HG02763 (cell line): ENCODE data around the gene HSPA12A.

Source experiments
- ATAC-seq: cut with Tn5 transposase; IDR thresholded peaks from one replicate; pipeline ENCODE4 v1.9.1; 2021; ENCODE audit warnings: mild to moderate bottlenecking, moderate library complexity; ENCODE audit not compliant: unreplicated experiment

HSPA12A gene

DNA sequence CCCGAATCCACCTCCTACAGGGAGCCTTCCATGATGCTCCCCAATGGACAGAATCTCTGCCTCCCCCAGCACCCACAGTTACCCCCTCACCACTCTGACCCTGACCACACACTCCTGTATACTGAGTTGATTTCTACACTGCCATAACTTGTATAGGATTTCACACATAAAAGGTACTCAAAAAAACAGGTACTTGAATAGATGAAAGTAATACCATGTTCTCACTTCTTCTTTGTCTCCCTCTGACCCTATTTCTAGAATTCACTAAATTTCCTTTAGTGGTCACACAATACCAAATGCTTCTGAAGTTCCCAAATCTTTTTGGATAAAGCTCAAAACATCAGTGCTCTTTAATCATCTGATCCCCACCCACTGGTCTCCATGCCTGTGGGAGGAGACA is 45.4 kb downstream of the HSPA12A start:
- ATAC-seq = no peak

DNA sequence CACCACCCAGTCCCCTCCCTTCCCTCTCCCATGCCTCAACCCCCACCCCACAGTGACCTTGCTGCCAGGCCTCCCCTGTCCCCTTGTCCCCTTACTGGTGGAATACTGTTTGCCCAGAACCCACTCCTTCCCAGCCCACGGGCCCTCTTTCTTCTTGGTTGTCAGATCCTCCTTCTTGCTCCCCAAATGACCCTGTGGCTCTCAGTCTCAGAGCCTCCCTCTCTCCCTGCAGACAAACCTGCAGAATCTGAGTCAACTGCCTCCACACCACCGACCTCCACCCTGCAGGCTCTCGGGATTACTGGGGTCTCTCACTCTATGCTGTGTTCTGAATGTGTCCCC is 47.5 kb downstream of the HSPA12A start:
- no peak for ATAC-seq

DNA sequence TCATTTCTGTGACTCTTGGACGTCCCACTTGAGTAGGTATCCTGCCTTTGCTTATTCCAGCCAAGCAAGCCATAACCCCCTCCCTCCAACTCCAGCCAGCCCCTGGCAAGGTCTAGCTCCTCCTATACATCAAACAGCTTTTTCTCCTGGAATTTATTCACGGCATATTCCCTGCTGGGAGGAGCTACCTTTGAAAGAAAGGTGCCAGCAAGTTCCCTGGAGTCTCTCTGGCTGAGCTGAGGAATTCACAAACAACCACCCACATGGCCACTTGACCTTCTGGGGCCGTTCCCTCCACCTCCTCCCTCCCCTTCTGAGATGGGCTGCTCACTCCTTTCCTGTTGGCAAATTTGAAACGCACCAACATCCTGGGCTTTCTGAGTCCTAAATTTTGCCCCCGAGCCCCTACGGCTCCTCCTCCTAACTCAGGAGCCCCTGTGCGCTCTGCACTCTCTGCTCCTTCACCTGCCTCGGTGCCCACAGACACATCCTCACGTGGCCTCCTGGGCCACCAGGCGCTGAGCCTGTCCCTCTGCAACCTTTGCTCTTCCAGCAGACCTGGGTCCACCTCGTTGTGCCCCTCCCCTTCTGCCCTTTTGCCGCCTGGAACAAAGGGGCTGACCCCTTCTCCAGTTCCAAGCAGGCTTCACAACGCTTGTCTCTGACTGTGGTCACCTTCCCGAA is 48.0 kb downstream of the HSPA12A start:
- ATAC-seq = no peak

DNA sequence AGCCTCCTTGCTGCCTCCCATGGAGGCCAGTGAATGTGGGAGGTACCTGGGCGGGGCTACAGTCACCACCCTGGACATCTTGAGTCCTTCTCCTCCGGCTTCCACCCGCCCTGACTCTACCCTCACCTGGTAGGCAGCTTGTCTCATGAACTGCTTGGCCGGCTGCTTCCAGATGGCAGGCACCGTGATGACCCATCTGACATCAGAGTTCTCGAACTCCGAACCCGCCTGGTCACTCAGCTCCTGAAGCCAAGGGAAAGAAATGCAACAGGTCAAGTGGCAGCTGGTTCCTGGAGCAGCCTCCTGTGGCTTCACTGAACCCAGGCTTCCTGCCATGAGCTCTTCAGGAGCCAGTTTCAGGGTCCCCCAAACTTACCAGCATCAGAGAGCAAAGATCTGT is 50.1 kb downstream of the HSPA12A start:
- ATAC-seq = no peak

DNA sequence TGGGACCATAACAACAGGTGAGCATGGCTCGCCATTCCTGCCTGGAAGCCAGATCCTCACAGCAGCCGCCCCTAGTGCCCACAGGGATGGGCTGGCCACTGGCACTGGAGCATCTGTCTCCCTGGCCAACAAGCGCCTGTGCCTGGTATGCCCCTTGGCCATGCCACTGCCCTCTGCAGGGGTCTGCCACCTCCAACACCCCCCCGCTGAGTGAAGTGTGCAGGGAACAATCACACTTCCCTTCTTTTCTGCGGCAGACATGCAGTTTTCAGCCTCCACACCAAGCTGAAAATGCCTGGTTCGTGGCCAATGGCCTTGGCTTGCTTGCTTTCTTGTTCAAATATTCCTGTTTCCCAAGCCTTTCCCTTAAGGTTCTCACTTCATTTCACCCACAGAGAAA is 50.7 kb downstream of the HSPA12A start:
- no peak for ATAC-seq

DNA sequence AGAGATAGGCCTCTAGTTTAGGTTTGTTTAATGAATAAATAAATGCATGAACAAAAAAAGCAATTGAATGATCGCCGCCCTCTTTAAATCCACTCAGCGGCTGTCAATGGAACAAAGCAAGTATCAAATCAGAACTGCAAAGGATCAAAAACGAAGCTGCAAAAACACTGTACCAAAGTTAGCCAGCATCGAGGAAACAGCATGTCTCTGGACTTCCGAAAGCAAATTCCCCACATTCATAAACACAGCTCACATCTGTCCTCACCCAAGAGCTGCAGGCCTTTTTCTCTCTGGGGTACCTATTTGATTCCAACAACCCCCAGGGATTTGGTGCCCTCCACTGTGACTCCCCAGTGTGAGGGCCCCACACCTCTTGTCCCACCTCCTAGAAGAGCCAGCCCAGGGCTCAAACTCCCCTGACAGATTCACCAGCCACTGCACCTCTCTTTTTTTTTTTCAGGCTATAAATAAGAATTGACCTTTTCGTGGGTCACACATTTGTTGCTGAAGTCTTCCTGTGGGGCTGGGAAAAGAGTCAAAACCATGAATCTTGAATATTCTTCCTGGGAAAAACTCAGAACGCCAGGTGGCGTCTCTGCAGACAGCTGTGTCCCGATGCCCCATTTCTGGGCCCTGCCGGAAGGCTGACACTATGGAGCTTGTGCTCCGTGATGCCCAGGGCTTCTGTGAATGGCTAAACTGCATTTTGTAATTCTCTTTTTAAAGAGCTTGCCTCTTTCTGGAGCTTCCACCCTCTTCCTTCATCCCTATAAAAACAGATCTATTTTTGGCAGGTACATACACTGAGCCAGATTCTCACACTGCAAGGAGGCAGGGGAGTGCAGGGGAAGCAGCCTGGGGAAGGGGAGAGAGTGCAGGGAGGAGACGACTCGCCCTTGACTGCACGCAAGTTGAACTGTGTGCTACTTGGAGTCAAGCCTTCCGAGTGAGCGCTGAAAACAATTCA is 51.7 kb downstream of the HSPA12A start:
- no peak for ATAC-seq

DNA sequence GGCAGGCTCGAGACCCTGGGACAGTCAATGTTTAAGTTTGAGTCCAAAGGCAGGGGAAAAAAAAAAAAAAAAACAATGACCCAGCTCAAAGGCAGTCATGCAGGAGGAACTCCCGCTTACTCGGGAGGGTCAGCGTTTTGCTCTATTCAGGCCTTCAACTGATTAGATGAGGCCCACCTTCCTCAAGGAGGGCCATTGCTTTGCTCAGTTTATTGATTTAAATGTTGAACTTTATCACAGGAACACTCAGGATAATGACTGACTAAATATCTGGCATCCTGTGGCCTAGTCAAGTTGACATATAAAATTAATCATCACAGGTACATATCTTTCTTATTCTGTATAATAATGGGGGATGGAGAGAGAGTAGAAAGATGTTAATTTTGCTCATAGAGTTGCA is 52.6 kb downstream of the HSPA12A start:
- no peak for ATAC-seq

DNA sequence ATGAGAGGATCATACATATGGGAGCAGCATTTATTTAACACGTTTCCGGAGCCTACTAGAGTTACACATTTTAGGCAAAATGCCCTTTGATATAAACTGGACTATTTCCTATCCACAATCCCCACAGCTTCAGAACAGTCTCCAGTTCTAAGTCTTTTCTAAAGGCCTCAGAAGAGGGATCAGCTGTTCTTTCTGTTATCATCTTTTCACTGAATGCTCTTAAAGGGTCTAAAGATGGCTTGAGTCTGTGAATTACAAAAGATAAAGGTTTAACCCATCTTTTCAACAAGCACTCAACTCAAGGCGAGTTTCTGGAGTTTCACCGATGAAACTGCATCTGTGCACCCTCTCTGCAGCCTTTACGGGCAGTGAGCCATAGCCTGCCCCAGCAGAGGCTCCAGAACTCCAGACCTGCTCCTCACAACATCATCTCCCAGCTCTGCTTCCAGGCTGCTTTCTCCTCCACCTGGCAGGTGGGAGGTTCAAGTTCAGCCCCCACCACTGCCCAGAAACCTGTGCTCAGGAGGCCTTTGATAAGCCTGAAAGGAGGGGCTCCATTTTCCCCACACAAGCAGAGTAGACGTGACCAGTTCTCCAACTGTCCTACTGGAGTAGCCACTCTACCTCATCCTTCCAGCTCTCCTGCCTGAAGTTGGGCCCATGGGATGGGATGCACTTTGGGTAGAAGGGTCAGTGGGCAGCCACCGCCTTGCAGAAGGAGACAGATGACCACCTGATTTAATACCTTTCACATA is 53.4 kb downstream of the HSPA12A start:
- no peak for ATAC-seq

DNA sequence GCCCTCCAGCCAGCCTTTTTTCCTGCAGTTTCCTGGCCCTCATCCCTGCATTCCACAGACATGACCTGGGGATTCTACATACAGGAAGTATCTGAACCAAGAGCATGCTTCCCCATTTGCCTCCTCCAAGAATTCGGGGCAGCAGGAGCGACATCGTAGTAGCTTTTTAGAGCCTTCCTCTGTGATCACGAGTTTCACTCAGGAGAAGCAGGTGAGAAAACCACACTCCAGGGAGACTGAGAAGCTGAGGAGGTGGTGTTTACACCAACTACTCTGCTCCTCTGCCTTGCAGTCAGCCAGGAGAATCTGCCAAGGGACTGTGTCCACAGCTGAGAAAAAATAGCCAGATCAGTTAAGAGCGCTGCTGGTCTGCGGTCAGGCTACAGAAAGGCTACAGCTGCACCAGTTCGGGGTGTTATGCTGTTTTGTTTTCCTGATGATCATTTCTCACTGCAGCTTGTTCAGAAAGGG is 54.1 kb downstream of the HSPA12A start:
- ATAC-seq = no peak

DNA sequence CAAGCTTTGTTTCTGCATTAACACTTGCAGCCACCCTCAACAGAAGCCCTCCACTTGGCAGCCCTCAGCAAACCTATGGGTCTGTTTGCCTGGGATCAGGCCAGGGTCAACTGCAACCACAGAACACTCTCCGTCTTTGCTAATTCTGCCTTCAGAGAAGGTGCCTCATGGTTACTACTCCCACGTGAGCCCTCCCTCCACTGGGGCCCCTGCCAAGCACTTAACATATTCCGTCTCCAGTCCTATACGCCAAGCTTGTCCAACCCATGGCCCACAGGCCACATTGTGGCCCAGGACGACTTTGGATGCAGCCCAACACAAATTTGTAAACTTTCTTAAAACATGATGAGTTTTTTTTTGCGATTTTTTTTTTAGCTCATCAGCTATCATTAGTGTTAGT is 54.7 kb downstream of the HSPA12A start:
- ATAC-seq = no peak

DNA sequence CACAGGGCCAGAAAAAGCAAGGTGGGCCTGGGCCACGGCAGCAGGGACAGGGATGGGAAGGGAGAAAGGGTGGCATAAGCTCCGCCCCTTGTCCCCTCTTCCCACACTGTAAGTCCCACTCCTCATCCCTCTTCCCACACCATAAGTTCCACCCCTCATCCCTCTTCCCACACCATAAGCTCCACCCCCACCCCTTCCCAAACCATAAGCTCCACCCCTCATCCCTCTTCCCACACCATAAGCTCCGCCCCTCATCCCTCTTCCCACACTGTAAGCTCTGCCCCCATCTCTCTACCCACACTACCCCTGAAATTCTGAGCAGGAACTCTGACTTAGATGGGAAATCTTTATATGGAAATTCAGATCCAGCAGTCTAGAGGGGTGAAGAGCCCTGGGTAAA is 55.7 kb downstream of the HSPA12A start:
- ATAC-seq = no peak

DNA sequence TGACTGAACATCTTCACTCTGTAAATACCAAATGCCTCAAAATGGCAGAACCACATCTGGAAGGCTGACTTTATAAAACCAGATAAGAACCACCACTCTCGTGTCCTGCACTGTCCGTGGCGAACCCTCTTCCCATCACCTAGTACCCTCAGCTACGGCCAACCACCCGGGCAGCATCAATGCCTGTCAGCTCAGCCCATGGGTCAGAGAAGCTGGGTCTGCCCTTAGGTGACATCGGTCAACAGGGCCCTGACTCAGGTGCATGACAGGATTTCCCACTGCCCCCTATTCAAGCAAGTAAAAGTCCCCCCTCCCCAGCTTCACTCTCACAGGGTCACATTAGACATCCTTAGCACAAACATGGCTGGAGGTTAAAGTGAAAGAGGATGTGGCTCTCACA is 56.6 kb downstream of the HSPA12A start:
- ATAC-seq = no peak

DNA sequence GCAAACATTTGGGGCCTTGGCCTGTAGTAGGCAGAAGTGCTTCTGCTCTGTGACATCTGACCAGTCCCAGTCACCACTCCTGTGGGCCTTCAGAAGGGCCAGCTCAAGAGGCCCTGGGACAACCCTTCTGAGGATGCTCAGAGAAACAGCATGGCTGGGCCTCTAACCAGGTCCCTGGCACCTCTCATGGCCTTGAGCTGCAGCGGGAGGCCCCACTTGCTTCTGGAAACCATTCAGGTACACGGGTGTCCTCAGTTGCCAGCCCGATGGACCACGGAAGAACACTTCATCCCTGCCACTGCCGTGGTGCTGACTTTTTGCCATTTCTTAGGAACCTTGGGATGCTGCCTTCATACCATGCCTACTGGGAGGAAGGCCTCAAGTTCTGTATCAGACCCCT is 57.6 kb downstream of the HSPA12A start:
- ATAC-seq = no peak

DNA sequence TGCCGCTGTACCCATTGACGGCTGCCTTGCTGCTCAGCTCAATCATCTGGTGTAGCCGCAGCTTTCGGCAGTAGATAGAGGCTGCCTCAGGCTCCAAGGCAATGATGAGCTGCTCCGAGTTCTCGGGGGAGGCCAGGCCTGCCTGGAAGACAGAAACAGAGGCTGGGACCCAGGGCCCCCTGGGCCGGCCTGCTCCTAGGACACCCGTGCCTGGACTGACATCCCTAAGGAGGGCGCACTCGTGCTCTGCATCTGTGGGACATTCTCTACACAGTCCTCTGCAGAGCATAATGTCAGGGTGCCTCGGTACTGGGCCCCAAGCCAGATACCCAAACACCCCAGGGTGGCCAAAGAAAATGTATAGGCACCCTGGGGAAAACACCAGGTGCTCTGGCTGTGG is 58.5 kb downstream of the HSPA12A start:
- no peak for ATAC-seq

DNA sequence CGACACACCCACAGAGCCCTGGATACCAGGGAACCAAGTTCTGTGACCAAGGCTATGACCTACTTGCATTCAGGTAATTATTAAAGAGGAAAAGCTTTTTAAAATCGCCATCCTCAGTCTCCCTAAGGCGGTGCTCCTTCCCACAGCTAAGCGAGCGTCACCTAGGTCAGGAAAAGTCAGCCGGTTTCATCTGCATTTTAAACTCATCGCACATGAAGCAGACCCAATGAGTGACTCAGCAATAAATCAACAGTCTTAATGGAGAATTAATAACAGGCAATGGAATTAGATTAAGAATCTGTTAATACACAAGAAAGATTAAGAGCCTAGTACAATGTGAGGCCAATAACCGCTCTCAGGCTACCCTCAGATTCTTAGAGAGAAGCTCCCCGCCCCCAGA is 59.2 kb downstream of the HSPA12A start:
- ATAC-seq = no peak

DNA sequence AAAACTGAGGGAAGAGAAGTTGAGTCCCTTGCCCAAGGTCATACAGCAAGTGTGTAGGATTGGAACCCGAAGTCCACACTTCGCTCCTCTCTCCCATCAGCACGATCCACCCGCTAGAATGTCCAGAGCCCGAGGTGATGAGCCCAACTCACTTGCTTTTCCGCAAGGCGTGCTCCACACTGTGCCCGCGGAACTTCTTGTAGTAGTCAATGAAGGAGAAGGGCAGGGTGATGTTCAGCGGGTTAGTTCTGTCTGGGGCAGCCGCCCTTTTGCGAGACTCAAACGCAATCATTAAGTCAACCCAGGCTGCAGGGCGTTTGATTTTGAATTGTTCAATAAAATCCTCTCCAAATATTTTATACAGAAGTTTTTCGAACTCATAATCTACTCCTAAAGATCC is 63.0 kb downstream of the HSPA12A start:
- no peak for ATAC-seq

DNA sequence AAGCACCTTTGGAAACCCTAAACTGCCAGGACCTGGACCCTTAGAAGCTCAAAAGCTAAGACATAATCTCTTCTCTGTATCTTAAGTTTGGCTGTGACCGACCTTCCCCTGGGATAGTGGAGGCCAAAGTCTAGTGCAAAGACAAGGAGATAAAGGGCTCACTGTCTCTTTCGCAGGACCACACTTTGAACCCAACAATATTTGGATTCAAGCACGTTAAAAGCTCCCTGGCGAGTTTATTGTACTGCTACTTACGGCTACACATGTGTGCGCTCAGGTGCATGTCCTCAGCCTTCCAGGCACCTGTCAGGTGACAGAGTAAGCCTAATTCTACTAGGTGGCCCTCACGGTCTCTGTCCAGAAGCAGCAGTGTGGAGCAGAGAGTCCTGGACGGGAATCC is 65.7 kb downstream of the HSPA12A start:
- no peak for ATAC-seq

DNA sequence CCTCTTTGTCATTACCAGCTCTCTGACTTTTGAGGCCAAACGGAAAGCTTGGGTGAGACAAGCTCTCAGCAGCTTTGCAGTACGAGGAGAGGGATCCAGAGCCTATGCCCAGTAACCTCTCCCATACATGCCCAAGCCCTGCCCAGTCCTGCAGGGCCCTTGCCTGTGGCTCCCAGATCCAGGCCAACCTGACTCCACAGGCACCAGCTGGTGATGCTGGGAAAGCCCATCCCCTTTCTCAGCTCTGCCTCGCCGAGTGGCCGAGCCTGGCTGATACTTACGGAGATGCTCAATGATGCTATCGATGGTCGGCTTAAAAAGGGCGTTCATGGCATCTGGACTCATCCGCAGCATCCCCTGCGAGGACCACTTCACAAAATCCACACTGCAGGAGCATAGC is 66.2 kb downstream of the HSPA12A start:
- ATAC-seq = no peak

DNA sequence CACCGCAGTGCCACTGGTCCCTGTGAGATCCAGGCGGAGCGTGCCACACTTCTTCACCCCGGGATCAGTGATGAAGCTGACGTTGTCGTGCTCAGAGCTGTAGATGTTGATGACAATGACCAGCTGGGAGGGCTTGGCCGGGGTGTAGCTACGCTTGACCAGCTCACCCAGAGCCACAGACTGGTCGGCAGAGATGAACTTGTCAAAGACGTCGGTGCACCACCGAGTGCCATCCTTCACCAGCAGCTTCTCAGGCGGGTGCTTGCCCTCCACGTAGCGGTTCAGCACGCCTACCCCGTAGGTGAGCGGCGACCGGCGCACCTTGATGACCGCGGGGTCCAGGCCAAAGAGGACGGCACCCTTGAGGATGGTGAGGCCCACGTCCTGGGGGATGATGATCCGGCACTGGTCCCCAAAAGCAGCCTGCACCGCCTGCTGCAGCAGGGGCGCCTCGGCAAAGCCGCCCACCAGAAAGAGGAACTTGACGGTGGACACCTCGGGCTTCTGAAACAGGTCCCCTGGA is 67.4 kb downstream of the HSPA12A start:
- no peak for ATAC-seq

DNA sequence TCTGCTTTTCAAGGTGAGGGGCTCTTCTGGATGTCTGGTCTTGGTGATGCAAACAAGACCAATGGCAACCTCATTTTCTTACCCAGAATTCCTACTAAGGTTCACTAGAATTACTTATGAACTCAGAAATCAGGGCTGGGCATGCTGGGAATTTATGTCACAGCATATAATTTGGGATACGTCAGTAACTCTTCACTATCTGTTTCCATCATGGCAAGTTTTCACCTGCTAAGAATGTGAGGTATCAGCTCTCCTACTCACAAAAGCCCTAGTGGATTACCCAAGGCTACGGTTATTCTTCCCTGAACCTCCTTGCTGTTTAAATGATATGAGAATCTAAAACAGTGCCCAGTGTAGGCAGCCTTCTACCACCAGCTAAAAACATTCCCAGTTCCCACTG is 68.5 kb downstream of the HSPA12A start:
- no peak for ATAC-seq

DNA sequence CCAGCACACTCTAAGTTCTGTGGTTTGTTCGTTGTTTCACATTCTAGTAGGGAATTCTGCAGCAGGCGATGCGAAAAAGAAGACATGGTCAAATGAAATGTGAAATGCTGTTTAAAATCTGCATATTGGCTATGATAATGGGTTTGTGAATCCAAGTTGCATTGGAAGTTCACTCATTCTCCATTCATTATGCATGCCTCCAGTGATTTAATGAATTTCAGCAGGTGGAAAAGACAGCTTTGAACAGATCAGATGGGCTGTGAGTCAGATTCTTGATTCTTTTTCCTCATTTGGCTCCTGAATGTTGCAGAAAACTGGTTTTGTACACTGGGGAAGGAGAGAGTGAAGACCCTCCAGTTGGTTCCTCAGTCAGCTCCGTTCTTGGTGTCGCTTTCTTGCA is 69.5 kb downstream of the HSPA12A start:
- ATAC-seq = no peak
